GM21619 (cell line): ENCODE data around the gene KIAA0319L.

Experiments
- ATAC-seq: cut with Tn5 transposase; IDR thresholded peaks from one replicate; pipeline ENCODE4 v1.9.1; 2021; ENCODE audit not compliant: unreplicated experiment

The KIAA0319L gene

DNA sequence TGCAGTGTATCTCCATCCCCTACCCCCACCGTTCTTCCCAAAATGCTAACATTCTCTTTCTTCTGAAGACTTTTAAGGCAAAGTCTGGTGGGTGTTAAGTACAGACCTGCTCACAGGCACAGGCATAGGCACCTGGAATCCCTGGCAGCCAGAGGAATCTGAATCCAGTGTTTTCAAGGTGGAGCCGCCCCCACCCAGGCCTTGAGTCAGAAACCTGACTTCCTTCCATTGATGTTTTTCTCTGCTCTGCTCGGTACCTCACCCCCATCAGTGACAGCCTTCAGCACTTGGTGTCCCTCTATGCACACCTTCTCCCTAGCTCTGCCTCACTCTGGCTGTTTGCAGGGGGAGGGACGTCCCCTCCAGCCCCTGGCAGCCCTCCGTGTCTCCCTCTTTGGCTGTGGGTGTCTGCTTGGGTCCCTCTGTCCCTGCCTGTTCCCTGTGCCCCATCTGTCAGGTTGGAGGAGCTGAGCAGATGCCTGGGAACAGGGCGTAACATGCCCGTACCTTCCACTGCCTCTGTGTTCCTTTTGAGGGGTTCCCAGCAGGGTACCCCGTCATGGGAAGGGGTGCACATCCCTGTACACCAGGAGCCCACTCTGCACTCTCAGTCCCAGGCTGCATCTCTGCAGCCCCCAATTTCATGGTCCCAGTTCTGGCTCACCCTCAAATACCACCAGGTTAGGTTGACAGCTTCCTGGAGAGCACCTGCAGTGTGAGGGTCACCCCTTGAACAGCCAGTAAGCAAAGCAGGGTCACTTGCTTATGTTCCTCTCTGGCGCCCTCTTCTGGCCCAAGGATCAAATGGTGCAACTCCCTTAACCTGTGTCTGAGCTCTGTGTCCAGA is 7.1 kb upstream of the KIAA0319L start:
- ATAC-seq: peak; percentile 53

DNA sequence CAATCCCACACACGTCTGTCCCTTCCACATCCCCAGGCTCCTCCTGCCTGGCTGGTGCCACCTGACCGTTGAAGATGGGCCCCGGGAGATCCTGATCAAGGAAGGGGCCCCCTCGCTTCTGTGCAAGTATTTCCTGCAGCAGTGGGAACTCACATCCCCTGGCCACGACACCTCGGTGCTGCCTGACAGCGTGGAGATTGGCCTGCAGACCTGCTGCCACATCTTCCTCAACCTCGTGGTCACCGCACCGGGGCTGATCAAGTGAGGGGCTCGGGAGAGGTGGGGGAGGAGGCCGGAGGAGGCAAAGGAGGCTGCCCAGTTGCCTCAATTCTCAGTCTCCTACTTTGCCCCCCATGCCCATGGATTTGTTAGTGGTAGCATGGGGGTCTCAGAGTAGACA is 6.0 kb upstream of the KIAA0319L start:
- no peak for ATAC-seq

DNA sequence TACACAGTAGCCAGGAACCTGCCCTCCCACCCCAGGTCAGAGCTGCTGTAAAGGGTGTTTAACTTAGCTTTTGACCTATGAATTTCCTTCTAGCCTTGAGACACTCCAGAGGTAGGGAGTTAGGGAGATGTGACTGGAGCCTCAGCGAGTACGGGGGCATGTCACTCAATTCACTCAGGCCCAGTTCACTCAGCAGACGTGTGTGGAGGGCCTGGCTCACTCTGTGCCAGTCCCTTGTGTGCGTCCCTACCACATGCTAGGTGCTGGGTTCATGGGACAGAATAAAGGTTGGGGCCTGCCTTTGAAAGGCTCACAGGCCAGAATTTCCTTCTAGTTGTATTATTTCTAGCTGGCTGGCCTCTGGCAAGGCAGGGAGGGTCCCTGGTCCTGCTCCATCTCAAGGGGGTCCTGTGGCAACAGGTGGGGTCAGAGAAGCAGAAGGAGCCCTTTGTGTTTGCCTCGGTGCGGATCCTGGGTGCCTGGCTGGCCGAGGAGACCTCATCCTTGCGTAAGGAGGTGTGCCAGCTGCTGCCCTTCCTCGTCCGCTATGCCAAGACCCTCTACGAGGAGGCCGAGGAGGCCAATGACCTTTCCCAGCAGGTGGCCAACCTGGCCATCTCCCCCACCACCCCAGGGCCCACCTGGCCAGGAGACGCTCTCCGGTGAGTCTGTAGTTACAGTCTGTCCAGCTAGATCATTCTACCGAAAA is 4.9 kb upstream of the KIAA0319L start:
- no peak for ATAC-seq

GRCh38 chr1:35561297-35561971 is 4.2 kb upstream of the KIAA0319L start:
- ATAC-seq: no peak

GRCh38 chr1:35560256-35561225 is 3.3 kb upstream of the KIAA0319L start:
- ATAC-seq: no peak

GRCh38 chr1:35559317-35559944 is 2.2 kb upstream of the KIAA0319L start:
- no peak for ATAC-seq

DNA sequence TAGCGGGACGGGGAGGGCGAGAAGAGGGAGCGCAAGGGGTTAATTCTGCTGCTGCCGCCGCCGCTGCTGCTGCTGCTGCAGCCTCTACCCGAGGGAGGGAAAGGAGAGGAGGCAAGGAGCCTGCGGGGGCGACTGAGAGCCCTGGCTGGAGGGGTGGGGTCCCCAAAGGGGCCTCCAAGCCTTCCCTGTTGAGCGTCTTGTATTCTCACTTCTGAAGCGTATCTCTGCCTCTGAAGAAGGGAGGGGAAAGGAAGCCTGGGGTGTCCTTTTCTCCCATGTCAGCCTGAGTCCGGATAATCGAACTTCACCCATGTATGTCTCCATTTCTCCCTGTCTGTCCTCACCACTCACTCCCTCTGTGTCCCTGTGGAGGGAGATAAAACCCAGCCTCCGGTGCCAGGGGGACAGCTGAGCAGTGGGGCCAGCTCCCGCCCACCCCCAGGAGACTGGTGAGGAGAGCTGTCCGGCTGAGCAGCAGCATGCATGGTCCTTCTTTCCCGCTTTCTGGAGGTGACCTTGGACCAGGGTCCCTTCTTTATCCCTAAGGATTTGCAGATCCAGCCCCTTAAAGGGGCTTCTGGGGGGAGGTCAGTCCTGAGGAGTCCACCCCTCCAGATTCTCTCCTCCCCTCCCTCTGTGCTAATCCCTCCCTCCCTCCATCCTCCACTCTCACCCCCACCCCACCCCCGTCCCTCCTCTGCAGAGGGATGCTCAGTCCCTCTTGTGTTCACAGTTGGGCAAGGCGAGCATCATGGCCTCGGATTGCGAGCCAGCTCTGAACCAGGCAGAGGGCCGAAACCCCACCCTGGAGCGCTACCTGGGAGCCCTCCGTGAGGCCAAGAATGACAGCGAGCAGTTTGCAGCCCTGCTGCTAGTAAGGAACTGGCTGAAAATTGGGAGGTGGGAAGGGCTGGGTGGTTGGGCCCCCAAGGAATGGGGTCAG is 1.4 kb upstream of the KIAA0319L start:
- no peak for ATAC-seq

GRCh38 chr1:35557611-35558373 is 589 bp upstream of the KIAA0319L start, which contains the start of gene NCDN:
Gene NCDN (plus strand): TSS chr1:35557799. CDS start chr1:35558191, 392 bp downstream.
- peak; percentile 79 for ATAC-seq

- no peak for ATAC-seq
These were observed 602 bp downstream of the KIAA0319L start for GRCh38 chr1:35556484-35557117.

GRCh38 chr1:35555601-35556477 is 1.4 kb downstream of the KIAA0319L start:
- no peak for ATAC-seq

DNA sequence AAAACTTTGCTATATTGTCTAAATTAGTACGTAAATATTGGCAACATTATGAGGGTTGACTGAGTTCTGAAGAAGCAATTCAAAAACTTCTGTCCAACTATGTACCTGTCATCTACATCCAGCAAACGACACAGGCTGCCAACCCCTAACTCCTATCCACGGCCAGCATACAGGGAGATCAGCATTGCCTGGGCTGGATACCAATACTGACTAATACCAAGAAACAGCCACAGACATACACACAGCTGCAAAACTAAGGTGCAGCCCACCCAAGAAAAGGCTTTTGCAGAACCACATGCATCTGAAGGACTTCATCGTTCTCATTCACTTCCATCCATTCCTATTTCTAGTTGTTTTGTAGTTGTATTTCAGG is 2.0 kb downstream of the KIAA0319L start:
- ATAC-seq: no peak

DNA sequence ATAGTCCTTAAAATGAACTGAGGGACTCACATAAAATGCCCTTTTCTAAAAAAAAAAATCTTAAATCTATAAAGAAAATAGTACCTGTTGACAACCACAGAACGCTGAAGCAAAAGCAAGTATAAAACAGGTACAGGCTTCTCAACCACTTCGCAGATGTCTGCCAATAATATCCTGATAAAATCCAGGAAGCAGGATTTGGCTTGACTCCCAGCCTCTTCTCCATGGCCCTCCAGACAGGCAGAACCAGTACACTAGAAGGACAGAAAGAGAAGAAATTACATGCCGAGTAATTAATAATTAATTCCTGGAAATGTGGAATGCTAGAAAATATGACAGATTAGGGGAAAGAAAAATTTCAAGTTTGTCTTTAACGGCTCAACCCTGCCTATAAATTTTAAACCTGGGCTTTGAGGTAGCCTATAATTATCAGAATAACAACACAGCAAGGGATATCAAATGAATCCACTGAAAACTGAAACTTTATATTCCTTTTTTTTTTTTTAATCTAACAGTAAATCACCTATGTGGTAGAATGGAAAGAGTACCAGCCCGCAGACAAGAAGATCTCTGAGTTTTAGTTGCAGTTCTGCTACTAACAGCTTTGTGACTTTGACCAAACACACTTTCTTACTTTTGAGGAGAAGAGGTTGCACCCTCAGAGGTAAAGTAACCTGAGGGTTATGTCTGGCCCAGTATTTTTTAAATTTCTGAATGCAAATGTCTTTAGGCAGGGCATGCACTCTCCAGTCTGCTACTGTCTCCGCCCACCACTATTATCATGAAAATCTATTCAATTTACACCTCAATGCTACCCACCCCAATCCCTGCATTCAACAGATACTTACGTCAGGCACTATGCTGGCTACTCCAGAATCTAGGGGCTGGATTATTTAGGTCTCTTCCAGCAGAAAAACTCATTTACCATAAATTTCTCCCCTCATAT is 2.7 kb downstream of the KIAA0319L start:
- no peak for ATAC-seq

- no peak for ATAC-seq
These were observed 3.4 kb downstream of the KIAA0319L start for GRCh38 chr1:35553851-35554250.

DNA sequence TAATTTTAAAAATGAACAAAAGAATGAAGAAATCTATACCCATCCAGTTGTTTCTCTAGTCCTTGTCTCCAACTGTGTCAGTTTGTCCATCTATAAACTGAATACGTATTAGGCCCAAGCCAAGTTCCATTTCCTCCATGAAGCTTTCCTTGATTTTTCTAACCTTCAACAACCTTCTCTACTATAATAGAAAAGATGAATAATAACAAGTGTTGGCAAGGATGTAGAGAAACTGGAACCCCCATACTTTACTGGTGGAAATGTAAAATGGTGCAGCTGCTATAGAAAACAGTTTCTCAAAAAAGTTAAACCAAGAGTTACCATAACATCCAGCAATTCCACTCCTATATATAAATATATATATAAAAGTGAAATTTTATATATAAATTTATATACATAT is 10.6 kb downstream of the KIAA0319L start:
- ATAC-seq: no peak

- no peak for ATAC-seq
These were observed 12.2 kb downstream of the KIAA0319L start for GRCh38 chr1:35544976-35545375.

DNA sequence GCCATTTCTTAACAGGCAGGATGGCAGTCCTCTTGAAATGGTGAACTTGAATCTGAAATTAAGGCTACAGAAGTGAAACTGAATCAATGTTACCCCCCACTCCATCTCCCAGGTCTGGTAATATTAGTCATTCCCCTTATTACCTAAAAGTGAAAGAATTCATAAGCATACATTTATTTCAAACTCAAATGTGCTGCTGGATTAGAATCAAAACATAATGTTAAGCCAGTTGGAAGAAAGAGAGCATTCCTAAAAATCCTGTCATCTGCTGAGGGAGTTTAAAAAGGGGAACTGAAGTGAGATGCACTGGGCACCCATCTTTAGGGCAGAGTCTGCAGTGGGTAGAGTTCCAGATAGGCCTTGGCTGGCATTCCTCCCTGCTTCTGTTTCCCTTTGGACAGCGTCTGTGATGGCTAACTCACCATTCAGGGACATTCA is 17.4 kb downstream of the KIAA0319L start:
- peak; percentile 39 for ATAC-seq
